Activated T-helper 1 cell treated with anti-CD3 and anti-CD28 coated beads, Interleukin-12 subunit alpha, Interleukin-12 subunit beta, Interleukin-2, Interleukin-4 antibody, amounts not matched to agents 30 ng/mL and 10 ng/mL and 1 ng/mL, durations not matched to agents 14 hours and 24 hours and 36 hours (primary cell): ENCODE data around the gene CPA1. TPM values are rescaled to one million over a fixed set of nuclear protein-coding genes. Genes with fewer than 3 reads are reported as not detected.

Experiments used
- DNase-seq: peaks from one replicate; pipeline ENCODE4 v3.0.0; 2021; ENCODE audit warnings: low spot score
- H3K27ac Mint-ChIP-seq: one replicate; pipeline ENCODE4 v1.8.0; 2021; ENCODE audit warnings: mild to moderate bottlenecking, mixed read lengths
- H3K27me3 Mint-ChIP-seq: one replicate; pipeline ENCODE4 v1.8.0; 2022; ENCODE audit warnings: mild to moderate bottlenecking, moderate library complexity, mixed read lengths; ENCODE audit not compliant: insufficient read depth
- H3K36me3 Mint-ChIP-seq: one replicate; pipeline ENCODE4 v1.8.0; 2021; ENCODE audit warnings: low read depth, mixed read lengths
- H3K4me1 Mint-ChIP-seq: one replicate; pipeline ENCODE4 v1.8.0; 2021; ENCODE audit warnings: low read depth, mixed read lengths
- H3K4me3 Mint-ChIP-seq: one replicate; pipeline ENCODE4 v1.8.0; 2021; ENCODE audit warnings: mild to moderate bottlenecking, moderate library complexity, mixed read lengths
- H3K9me3 Mint-ChIP-seq: one replicate; pipeline ENCODE4 v1.8.0; 2021; ENCODE audit warnings: mixed read lengths
- intact Hi-C: fragments of 100-400 bp; cut with micrococcal nuclease; formaldehyde crosslinking; loops from one replicate; pipeline ENCODE4 v1.15.1; 2024
- total RNA-seq: library from RNA; stranded (reverse); gene quantifications from 2 replicates; pipeline ENCODE4 v1.2.3, GENCODE V29; 2022

Gene CPA1
- total RNA-seq, 1 donor from 2014 or later: not detected

DNA sequence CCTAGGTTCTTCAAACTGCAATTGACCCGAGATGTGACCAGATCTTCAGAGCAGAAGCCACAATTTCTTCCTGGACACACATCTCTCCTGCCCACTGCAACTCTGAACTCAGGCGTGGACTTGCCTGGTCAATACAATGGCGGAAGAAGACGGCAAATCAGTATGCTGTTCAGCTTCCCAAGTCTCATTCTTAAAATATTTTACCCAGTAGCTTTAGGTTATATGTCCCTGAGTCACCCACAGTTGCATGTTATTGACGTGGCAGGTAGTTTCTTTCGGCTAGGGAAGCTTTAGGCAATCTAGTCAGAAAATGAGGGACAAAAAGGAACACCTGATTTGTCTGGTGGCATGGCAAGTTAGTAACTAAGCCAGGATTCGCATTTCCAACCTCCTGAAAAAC, 38.0 kb downstream of the CPA1 start:
- no peak overlapping the region for H3K27ac Mint-ChIP-seq
- no peak for DNase-seq
- no peak overlapping the region for H3K4me3 Mint-ChIP-seq
- peaks cover 57% of the 10 kb centered on the region for H3K4me1 Mint-ChIP-seq
- H3K27me3 Mint-ChIP-seq: no peaks in the 10 kb centered on the region
- no peaks in the 10 kb centered on the region for H3K9me3 Mint-ChIP-seq
- intact Hi-C loops: no loop called here
- no peaks in the 10 kb centered on the region for H3K36me3 Mint-ChIP-seq

- intact Hi-C loops: no loop called here
- Mint-ChIP-seq H3K27me3 (no peaks in the 10 kb centered on the region), H3K4me1 (peaks cover 57% of the 10 kb centered on the region), H3K36me3 (no peaks in the 10 kb centered on the region), H3K27ac (no peak overlapping the region), H3K9me3 (no peaks in the 10 kb centered on the region), H3K4me3 (no peak overlapping the region)
- DNase-seq: no peak
Measured at GRCh38 chr7:130419658-130420057, 39.4 kb downstream of the CPA1 start.

- no peak for DNase-seq
- no peak overlapping the region for H3K4me3 Mint-ChIP-seq
- H3K4me1 Mint-ChIP-seq: peaks cover 57% of the 10 kb centered on the region
- H3K36me3 Mint-ChIP-seq: peaks cover 7% of the 10 kb centered on the region
- no peak overlapping the region for H3K27ac Mint-ChIP-seq
- no peaks in the 10 kb centered on the region for H3K9me3 Mint-ChIP-seq
- intact Hi-C loops: no loop called here
- H3K27me3 Mint-ChIP-seq: no peaks in the 10 kb centered on the region
Measured at GRCh38 chr7:130420943-130421578, 40.8 kb downstream of the CPA1 start.

DNA sequence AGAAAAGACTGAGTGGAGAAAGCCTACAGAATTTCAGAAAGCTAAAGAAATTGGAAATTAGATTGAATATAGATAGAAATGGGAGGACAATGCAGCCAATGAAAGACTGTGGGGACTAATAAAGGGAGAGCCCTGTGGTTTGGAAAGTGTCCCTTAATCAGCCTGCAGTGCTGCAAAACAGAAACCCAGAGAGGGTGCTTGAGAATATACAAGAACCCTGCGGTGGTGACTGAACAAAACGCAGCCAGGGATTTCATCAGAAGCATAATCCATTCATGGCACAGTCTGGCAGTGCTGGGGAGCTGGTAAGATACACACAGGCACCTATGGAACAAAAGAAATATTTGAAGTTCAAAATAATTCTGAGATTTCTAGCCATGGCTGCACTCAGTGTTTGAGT, 41.4 kb downstream of the CPA1 start:
- peaks cover 7% of the 10 kb centered on the region for H3K36me3 Mint-ChIP-seq
- DNase-seq: no peak
- intact Hi-C loops: no loop called here
- H3K4me1 Mint-ChIP-seq: peaks cover 56% of the 10 kb centered on the region
- H3K27me3 Mint-ChIP-seq: no peaks in the 10 kb centered on the region
- H3K4me3 Mint-ChIP-seq: no peak overlapping the region
- H3K27ac Mint-ChIP-seq: no peak overlapping the region
- no peaks in the 10 kb centered on the region for H3K9me3 Mint-ChIP-seq

- Mint-ChIP-seq H3K4me3 (no peak overlapping the region), H3K36me3 (peaks cover 7% of the 10 kb centered on the region), H3K27me3 (no peaks in the 10 kb centered on the region), H3K27ac (no peak overlapping the region), H3K9me3 (no peaks in the 10 kb centered on the region), H3K4me1 (peaks cover 41% of the 10 kb centered on the region)
- intact Hi-C loops: no loop called here
- no peak for DNase-seq
Measured at GRCh38 chr7:130423501-130424037, 43.3 kb downstream of the CPA1 start.

GRCh38 chr7:130425796-130426195, 45.5 kb downstream of the CPA1 start:
- H3K27me3 Mint-ChIP-seq: no peaks in the 10 kb centered on the region
- intact Hi-C loops: no loop called here
- no peak overlapping the region for H3K27ac Mint-ChIP-seq
- DNase-seq: no peak
- peaks cover 34% of the 10 kb centered on the region for H3K4me1 Mint-ChIP-seq
- H3K9me3 Mint-ChIP-seq: no peaks in the 10 kb centered on the region
- H3K36me3 Mint-ChIP-seq: peaks cover 7% of the 10 kb centered on the region
- no peak overlapping the region for H3K4me3 Mint-ChIP-seq

- H3K27me3 Mint-ChIP-seq: no peaks in the 10 kb centered on the region
- DNase-seq: no peak
- no peak overlapping the region for H3K4me3 Mint-ChIP-seq
- H3K36me3 Mint-ChIP-seq: peaks cover 7% of the 10 kb centered on the region
- no peak overlapping the region for H3K27ac Mint-ChIP-seq
- peaks cover 29% of the 10 kb centered on the region for H3K4me1 Mint-ChIP-seq
- H3K9me3 Mint-ChIP-seq: no peaks in the 10 kb centered on the region
- intact Hi-C loops: no loop called here
Measured at GRCh38 chr7:130426564-130426963, 46.3 kb downstream of the CPA1 start.

GRCh38 chr7:130429019-130429418, 48.7 kb downstream of the CPA1 start:
- Mint-ChIP-seq H3K27ac (no peak overlapping the region), H3K27me3 (no peaks in the 10 kb centered on the region), H3K36me3 (peaks cover 7% of the 10 kb centered on the region)

GRCh38 chr7:130430115-130430514, 49.8 kb downstream of the CPA1 start:
- no peak overlapping the region for H3K4me3 Mint-ChIP-seq
- no peak overlapping the region for H3K27ac Mint-ChIP-seq
- intact Hi-C loops: no loop called here
- H3K4me1 Mint-ChIP-seq: peaks cover 16% of the 10 kb centered on the region
- H3K9me3 Mint-ChIP-seq: no peaks in the 10 kb centered on the region
- DNase-seq: no peak
- peaks cover 4% of the 10 kb centered on the region for H3K36me3 Mint-ChIP-seq
- H3K27me3 Mint-ChIP-seq: no peaks in the 10 kb centered on the region

More at GRCh38 chr7:130429019-130429418, 48.7 kb downstream of the CPA1 start:
- DNase-seq: no peak
- Mint-ChIP-seq H3K4me1 (peaks cover 18% of the 10 kb centered on the region), H3K4me3 (no peak overlapping the region), H3K9me3 (no peaks in the 10 kb centered on the region)
- intact Hi-C loops: no loop called here

GRCh38 chr7:130430841-130431666, 50.8 kb downstream of the CPA1 start:
- Mint-ChIP-seq H3K27me3 (no peaks in the 10 kb centered on the region), H3K4me1 (peaks cover 13% of the 10 kb centered on the region), H3K27ac (no peak overlapping the region), H3K36me3 (no peaks in the 10 kb centered on the region), H3K4me3 (no peak overlapping the region), H3K9me3 (no peaks in the 10 kb centered on the region)
- no peak for DNase-seq
- intact Hi-C loops: no loop called here

GRCh38 chr7:130432886-130433285, 52.6 kb downstream of the CPA1 start:
- DNase-seq: no peak
- Mint-ChIP-seq H3K27me3 (no peaks in the 10 kb centered on the region), H3K9me3 (no peaks in the 10 kb centered on the region), H3K36me3 (peaks cover 2% of the 10 kb centered on the region), H3K4me1 (peaks cover 7% of the 10 kb centered on the region), H3K4me3 (no peak overlapping the region), H3K27ac (no peak overlapping the region)
- intact Hi-C loops: no loop called here

GRCh38 chr7:130433301-130433700, 53.0 kb downstream of the CPA1 start:
- DNase-seq: no peak
- intact Hi-C loops: no loop called here
- Mint-ChIP-seq H3K36me3 (peaks cover 4% of the 10 kb centered on the region), H3K9me3 (no peaks in the 10 kb centered on the region), H3K4me3 (no peak overlapping the region), H3K4me1 (peaks cover 10% of the 10 kb centered on the region), H3K27ac (no peak overlapping the region), H3K27me3 (no peaks in the 10 kb centered on the region)

DNA sequence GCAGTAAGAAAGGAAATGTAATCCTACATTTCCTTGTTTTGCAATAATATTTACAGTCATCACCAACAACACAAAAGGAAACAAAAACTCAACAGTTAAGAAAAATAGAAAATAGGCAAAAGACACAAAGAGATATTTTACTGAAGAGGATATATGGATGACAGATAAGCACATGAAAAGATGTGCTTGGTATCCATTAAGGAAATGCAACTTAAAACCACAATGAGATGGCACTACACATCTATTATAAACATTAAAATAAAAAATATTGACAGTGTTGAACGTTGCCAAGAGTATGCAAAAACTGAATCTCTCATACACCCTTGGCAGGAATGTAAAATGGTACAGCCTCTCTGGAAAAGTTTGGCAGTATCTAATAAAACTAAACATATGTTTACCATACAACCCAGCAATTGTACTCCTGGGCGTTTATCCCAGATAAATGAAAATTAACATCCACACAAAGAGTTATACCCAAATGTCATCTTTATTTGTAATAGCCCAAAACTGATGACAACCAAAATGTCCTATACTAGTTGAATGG, 55.1 kb downstream of the CPA1 start:
- no peak for DNase-seq
- Mint-ChIP-seq H3K9me3 (no peaks in the 10 kb centered on the region), H3K4me3 (no peak overlapping the region), H3K27ac (no peak overlapping the region), H3K27me3 (no peaks in the 10 kb centered on the region), H3K36me3 (peaks cover 4% of the 10 kb centered on the region), H3K4me1 (peaks cover 22% of the 10 kb centered on the region)
- intact Hi-C loops: no loop called here
